Fibroblast of skin of right quadriceps (primary cell): Measurements from ENCODE around the gene KRTAP22-1.

Experiments
- DNase-seq: peaks from one replicate; pipeline ENCODE4 v3.0.0-alpha.2; 2013

KRTAP22-1 gene

DNA sequence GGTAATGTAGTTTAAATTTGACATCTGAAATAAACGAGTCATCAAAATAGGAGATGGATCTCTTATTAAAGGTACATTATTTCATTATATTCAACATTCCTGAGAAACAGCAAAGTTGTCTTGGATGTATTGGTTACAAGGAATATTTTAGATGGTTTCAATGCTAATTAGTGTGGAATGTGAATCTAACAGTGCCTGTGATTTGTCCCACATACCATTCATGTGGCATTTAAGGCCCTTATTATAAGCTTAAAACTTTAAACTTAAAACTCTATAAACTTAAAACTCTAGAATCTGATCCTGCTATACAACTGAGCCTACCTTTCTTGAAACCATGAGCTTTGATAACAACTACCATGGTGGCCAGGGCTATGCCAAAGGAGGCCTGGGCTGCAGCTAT lies at the start of gene KRTAP22-1:
Gene KRTAP22-1, plus strand, starts transcription at position 301 of the 400 bp plus-strand sequence.
- no peak for DNase-seq

DNA sequence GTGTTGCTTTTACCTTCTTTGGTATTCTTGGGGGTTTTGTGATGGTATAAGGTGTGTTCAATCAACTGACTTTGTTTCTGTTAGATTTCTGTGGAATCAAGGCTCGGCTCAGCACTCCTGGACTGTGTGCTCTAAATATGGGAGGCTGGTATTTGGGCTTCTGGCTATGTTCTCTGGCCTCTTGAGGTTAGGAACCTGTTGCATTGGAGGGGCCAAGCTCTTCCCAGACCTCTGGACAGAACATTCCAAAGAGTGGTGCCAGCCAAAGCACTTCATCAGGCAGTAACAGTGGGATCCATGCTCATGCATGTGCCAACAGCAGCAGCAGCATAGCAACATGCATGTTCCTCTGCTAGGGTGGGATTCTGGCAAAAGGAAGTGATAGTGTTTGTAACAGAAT lies 48.1 kb upstream of the KRTAP22-1 start:
- no peak for DNase-seq

DNA sequence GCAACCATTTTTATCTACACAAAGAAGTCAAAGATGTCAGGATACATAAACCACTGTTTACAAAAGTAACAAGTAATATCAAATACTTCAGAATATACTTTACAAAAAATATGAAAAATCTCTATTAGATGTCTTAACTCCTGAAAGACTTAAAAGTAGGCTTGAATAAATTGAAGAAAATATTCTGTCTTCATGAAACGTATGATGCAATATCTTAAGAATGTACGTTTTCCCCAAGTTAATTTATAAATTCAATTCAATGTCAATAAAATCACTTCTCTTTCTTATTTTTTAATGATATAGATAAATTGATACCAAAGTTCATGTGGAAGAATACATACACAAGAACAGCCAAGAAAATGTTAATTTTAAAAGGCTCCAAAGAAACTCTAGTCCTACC lies 45.8 kb upstream of the KRTAP22-1 start:
- DNase-seq, result no peak

DNA sequence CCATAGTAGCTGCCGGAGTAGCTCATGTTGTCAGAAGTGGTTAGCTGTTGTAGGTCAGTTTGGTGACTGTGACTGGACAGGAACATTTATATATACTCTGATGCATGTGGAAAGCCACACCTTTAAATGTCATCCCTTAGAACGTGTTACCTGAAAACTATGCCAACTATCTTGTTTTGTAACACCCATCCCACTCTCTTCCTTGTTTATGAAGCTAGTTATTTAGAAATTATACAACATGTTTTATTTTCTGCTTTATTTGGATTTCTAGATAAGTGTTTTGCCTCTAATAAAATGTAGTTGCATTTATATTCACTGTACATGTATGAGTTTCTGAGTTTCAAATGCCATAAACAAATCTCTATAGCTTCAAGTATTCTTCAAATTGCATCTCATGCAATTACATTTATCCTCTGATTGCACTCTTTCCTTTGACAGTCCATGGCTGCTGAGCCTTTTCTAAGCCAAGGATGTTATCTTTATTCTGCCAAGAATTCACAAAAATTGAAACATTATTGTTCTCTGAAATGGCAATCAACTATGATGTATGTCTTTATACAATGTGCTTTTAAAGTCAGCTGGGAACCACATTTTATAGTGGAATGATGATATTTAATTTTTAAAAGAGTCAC lies 39.5 kb upstream of the KRTAP22-1 start, which contains the start of gene KRTAP19-7:
Gene KRTAP19-7, minus strand, starts transcription at position 51 of the 632 bp plus-strand sequence. Its CDS starts 25 bp downstream, at position 26.
- no peak for DNase-seq

DNA sequence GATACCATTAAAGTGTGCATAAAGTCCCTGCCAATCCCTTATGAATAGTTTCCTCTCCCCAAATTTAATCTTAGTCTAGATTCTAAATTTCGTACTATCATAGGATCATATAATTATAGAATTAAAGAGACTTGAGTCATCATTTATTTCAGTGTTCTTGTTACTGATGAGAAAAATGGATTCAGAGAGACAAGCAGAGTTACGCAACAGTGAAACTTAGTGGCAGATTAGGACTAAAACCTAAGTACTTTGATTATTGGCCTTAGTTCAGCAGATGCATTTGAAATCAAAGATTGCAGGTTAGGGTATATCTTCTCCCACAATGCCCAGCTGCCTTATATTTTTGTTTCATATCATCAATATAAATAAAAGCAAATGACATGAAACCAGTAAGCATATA lies 38.9 kb upstream of the KRTAP22-1 start:
- DNase-seq, result no peak

DNA sequence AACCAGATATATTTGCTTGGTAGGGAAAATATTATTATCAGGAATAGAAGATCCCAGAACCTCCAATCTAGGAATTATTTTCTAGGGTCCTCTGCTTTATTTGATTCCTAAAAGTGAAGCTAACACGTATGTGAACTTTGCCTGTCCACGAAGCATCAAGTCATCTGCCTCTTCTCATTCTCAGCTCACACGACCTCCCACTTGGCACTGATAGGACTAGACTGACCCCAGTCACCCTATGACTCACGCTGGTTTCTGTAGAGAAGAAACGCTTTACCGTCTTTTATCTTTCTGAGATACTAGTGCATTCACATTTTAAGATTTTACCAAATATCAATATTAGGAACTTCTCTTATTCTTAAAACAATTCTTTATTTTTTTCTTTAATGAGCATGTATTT lies 37.8 kb upstream of the KRTAP22-1 start:
- DNase-seq, result no peak

DNA sequence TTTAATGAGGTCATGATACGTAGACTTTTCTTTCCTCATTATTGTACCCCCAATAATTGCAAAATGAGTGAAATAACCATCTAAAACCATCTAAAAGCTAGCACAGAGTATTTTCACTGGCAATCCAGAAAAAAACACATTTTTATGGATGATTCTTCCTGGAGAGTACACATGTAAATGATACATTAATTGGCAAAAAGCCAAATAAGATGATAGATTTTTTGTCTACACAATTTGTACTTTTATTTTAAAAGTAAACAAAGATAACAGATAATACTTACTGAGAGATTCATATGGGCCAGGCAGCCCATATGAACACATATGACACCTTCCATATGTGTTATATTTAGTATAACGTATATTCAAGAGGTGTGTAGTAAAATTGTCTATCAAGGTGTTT lies 37.3 kb upstream of the KRTAP22-1 start:
- no peak for DNase-seq

DNA sequence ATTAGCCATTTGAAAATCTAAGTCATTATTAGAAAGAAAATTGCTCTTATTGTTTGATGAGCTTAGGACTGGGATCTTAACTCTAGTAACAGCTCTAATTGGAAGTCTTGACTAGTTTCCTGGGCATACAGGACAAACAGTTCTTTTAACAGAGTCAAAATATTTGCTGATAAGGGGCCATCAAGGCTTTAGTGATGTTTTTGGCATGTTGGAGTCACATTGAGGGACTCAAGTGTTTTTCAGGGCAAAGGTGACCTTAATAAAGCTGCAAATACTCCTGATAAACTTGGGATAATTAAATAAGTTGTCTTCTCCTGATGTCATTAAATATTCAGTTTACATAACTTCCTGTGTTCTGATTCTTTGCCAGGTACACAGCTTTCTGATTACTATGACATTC lies 33.3 kb upstream of the KRTAP22-1 start:
- DNase-seq, result no peak

DNA sequence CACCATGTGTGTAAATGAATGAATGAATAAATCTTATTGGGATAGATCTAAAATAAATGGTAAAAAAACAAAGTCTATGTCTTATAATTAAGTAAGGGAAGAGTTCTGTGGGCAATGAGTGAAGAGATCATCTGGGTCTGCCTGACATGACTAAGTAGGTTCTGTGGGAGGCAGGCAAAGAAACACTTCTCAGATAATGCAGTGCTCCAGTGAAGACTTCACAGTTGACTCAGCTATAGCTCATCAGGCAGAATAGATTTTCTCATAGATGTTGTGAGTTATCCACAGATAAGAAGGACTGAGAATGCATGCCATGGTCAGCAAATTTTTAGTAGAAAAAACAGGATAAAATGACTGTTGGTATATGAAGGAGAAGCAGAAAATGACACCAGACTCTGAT lies 23.1 kb upstream of the KRTAP22-1 start:
- no peak for DNase-seq

DNA sequence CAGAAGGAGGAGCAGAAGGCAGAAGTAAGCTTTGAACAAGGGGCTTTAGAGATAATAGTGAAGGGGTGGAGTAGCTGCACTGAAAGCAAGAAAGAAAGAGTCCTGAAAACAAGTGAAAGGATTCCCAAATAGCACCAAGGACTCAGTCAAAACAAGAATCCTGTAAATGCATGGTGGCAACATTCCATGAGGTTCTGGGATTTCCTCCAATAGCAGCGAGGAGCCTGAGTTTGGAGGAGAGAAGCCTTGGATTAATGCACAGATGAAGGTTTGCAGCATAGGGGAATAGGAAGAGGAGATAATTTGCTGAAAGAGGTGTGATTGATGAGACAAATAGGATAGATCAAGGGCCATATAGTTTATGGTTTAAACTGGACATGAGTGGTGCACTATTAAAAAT lies 21.5 kb upstream of the KRTAP22-1 start:
- DNase-seq, result no peak

DNA sequence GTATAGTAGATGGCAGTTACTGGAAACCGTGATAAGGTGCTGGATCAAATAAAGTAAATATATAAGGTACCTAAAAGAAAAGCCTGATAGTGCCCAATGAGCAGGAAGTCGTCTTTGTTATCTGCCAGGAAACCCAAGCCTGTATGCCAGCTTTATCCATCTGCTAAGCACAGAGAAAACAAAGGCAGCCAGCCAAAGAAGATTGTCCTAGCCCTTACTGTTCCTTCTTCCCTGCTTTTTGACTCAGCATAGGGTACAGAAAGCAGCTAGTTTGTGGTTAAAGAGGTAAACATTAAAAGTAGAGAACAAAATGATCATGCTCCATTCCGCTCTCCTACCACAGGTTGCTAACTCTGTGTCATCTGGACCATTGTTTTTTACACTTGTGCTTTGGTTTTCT lies 20.8 kb upstream of the KRTAP22-1 start:
- DNase-seq, result no peak

DNA sequence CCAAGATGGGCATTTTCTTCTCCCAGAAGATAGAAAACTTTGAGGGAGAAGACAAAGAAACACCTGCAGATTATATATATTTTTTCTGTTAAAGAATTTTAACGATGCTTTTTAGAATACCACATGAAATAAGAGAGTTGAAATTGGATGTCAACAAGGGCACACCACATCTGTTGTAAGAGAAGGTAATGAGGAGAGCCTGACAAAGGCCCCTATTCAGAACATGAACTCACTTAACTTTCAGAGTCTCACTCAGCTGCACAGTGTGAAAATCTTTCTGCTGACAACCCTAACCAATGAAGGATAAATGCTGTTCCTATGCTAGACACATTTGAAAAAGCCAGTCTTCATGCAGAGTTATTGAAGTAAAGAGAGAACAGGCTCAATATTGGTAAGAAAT lies 18.0 kb upstream of the KRTAP22-1 start:
- DNase-seq, result no peak

DNA sequence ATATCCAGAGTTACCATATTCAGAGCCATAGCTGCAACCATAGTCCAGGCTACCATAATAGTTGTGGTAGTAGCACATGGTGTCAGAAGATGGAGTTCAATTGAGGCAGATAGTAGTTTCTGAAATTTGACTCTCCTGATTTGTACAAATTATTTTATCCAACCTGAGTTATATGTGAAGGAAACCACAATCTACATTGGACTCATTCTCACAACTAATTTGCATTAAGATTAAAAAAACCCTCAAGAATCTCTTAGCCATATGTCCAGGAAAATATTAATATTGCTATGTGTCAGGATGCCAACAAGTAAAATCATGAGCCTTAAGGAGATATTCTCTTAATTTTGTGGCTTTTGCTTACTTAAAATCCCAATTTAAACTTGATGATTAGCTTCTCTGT lies 10.6 kb upstream of the KRTAP22-1 start, which contains the start of gene KRTAP22-2:
Gene KRTAP22-2, minus strand, starts transcription at position 101 of the 400 bp plus-strand sequence.
- no peak for DNase-seq

DNA sequence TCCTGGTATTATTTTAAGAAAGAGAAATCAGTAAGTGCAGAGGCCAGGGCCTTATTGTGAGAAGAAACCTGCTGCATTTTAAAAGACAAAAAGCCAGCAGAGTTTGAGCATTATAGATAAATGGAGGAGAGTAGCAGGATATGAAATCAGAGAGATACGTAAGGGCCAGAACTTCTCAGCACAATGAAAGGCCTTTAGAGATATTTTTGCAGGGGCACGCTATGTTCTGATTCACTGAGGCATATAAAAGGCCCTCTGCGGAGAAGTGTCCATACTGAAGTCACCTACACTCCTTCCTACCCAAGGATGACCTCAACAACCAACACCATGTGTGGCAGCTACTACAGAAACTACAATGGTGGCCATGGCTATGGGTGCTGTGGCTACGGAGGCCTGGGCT lies 8.7 kb upstream of the KRTAP22-1 start, which contains the start of gene KRTAP6-3:
Gene KRTAP6-3, plus strand, starts transcription at position 301 of the 400 bp plus-strand sequence. Its CDS starts 6 bp downstream, at position 307.
- no peak for DNase-seq

DNA sequence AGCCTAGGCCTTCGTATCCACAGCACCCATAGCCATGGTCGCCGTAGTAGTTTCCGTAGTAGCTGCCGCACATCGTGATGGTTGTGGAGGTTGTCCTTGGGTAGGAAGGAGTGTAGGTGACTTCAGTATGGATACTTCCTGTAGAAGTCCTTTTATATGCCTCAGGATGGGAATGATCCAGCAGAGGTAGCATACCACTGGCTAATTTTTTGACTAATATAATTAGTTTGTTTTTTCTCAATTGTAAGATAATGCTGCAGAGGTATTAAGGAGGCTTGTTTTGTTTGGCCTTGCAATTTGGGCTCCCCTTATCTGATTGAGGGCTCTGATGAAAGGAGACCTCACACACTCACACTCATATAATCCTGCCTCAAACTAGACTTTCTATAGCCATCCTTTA lies 2.1 kb upstream of the KRTAP22-1 start, which contains the start of gene KRTAP6-2:
Gene KRTAP6-2, minus strand, starts transcription at position 101 of the 400 bp plus-strand sequence. Its CDS starts 28 bp downstream, at position 73.
- no peak for DNase-seq

DNA sequence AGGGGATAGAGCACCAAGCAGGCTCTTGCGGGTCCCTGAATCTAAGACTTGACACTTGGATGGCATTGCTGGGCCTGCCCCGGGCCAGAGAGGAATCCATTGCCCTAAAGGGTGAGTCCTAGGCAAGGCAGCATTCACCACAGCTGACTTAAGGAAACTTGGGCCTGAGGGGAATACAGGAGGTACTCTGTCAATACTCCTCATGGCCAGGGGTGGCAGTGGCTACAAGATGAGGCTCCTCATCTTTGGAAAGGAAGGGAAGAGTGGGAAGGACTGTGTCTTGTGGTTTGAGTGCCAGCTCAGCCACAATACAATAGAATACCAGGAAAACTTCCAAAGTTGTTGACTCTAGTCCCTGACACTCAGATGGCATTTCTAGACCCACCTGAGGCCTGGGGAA lies 5.1 kb downstream of the KRTAP22-1 start:
- DNase-seq, result no peak

DNA sequence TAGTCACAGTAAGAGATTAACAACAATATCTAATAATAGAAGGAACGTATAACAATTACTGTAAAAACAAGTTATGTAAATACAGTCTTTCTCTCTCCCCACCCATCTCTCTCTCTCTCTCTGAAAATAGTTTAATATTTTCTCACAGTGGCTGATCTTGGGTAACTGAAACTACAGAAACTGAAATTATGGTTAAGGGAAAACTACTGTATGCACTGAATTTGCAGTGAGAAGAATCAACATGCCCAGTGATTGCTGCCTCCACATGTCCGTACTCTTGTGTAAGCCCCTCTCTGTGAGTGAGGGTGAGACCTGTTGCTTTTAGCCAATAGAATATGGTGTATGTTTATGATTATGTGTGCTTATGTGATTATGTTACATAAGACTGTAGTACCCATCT lies 11.2 kb downstream of the KRTAP22-1 start:
- no peak for DNase-seq

DNA sequence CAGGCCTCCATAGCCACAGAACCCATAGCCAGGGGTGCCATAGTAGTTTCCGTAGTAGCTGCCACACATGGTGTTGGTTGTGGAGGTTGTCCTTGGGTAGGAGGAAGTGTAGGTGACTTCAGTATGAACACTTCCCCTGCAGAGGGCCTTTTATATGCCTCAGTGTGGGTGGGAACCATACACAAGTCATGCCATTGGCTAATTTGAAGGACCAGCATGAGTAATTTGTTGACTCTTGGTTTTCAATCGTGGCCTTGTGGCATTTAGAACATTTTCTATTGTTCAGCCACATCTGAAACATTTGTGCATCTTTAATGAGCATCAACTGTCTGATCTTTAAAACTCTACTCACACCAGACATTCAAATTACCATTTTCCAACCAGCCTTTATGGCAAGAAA lies 12.9 kb downstream of the KRTAP22-1 start, which contains the start of gene KRTAP6-1:
Gene KRTAP6-1, minus strand, starts transcription at position 95 of the 400 bp plus-strand sequence. Its CDS starts 26 bp downstream, at position 69.
- no peak for DNase-seq

DNA sequence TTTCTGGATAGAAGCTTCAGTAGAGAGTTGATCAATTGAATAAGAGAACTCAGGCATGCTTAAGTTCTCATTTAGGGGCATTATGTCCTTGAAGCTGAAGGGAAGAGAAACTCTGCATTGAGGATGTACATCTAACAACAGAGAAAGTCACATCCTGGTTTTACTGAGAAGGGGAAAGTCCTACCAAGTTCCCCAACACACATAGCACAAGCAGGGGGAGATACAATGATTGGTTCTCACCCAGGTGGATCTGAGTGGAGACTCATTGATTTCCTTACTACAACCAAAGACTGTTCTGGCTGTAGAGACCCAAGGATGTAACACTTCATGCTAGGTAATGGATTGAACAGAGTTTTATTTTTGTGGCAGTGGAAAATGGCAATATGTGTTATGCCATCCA lies 14.3 kb downstream of the KRTAP22-1 start:
- no peak for DNase-seq

DNA sequence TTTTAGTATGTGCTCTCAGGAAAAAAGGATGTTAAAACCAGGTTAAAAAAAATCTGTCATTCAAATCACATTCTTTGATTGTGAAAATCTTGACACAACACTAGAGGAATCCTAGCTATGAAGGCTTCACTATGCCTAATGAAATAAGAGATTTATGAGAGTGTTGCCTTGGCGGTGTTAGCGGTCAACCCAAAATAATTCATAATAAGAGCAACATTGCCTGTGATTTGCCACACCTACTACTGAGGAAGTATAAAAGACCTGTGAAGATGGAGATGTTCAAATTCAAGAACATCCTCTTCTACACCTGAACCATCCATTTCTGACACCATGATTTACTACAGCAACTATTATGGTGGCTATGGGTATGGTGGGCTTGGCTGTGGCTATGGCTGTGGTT lies 15.2 kb downstream of the KRTAP22-1 start, which contains the start of gene KRTAP20-1:
Gene KRTAP20-1, plus strand, starts transcription at position 301 of the 400 bp plus-strand sequence. Its CDS starts 30 bp downstream, at position 331.
- no peak for DNase-seq

DNA sequence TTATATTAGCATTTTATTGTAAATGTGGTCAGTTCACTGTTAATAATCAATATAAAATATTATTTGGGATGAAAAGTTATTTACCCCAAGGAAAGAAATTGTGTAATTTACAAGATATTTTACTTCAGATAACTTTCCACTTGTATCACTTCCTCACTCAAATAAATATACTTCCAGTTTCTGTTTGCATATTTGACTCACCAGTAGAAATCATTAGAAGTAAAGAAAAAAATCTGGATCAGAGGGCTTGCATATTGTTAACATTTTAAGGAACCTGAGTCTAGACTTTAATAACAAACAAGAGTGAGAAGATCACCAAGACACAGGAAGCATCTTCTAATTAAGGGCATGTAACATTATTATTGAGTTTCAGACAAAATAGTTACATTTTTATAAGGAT lies 19.2 kb downstream of the KRTAP22-1 start:
- no peak for DNase-seq

DNA sequence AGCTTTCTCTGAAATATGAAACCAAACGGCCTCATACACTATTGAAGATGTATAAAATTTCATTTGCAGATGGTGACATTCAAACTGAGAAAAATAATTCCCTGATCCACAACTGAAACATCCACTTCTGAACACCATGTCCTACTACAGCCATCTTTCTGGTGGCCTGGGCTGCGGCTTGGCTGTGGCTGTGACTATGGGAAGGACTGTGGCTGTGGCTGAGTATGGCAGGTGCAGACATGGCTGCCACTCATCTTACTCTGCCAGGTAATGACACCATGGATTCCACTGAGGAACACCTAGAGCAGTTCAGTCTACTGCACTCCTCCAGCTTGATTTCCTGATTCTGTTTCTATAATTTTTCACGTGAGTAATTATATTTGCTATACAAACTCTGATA lies 19.6 kb downstream of the KRTAP22-1 start, which contains the start of gene KRTAP20-4:
Gene KRTAP20-4, plus strand, starts transcription at position 106 of the 400 bp plus-strand sequence.
- DNase-seq, result no peak

DNA sequence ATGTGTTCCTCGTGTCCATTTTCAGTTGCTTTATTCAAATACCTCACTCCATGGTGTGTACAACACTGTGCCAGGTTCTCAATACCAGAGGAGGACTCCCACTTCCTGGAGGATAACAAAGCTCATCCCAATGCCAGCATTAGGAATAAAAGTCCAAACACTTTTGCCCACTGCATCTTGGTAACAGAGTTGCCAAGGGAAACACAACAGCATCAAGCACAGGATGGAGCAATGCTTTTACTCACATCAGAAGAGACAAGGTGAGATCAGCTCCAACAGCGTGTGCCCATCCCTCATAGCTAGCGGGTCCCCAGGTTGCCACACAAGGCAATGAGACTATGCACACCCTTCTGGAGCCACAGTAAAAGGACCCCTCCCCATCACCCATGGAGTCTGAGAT lies 22.5 kb downstream of the KRTAP22-1 start:
- DNase-seq, result no peak

DNA sequence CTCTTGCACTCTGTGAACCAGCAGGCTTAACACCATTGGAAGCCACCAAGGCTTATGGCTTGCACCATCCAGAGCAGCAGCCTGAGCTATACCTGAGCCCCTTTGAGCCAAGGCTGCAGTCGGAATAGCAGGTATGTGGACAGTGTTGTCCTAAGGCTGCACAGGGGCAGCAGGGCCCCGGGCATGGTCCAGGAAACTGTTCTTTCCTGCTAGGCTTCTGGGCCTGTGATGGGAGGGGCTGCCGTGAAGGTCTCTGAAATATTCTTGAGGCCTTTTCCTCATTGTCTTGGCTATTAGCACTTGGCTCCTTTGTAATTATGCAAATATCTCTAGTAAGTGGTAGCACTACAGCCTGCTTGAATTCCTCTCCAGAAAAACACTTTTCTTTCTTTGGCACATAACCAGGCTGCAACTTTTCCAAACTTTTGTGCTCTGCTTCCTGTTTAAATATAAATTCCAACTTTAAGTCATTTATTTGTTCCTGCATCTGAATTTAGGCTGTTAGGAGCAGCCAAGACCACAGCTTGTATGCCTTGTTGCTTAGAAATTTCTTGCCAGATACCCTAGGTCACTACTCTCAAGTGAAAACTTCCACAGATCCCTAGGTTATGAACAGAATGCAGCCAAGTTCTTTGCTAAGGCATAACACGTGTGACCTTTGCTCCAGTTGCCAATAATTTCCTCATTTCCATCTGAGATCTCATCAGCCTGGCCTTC lies 24.7 kb downstream of the KRTAP22-1 start:
- no peak for DNase-seq
